Adipose tissue (tissue), 3 donors: ENCODE data around the gene BRWD1. TPM values are rescaled to one million over a fixed set of nuclear protein-coding genes. Genes with fewer than 3 reads are reported as not detected.

Source experiments
- polyA plus RNA-seq, 3 donors: library from polyadenylated mRNA; stranded (reverse); fragments of 200-250 nt; gene quantifications; one replicate each; pipeline ENCODE4 v1.2.3, GENCODE V29; 2013
- donor health status: healthy with polysubstance abuse.
- donor health status: Bipolar disorder and iron deficiency.
- donor health status: healthy.

Gene BRWD1
- polyA plus RNA-seq, 3 donors = 8.1 to 12.1 (median 10.1) TPM

Other genes starting within 250 kb of the BRWD1 start
- 10 to 100 TPM; 26.2 to 36.5 (median 27.3) TPM for gene PSMG1, start 130.2 kb downstream of the BRWD1 start, polyA plus RNA-seq
- 10 to 100 TPM; 72.2 to 78.3 (median 77.0) TPM for gene HMGN1, start 35.5 kb upstream of the BRWD1 start, polyA plus RNA-seq
- gene LCA5L, start 132.1 kb upstream of the BRWD1 start, polyA plus RNA-seq = under 1 TPM; 0.36 to 0.81 (median 0.79) TPM
- gene SH3BGR, start 138.3 kb upstream of the BRWD1 start, polyA plus RNA-seq = 1 to 10 TPM; 2.5 to 4.4 (median 3.5) TPM